Neural cell (in vitro differentiated cells): ENCODE measurements around the gene RAB27B. TPM values are rescaled to one million over a fixed set of nuclear protein-coding genes. Genes with fewer than 3 reads are reported as not detected.

ENCODE experiments used
- H2AFZ ChIP-seq: fragments of 200-600, 300-800 bp; sonication (generic), shearing (Covaris generic); 2 replicates; pipeline ENCODE4 v1.6.0; 2014; ENCODE audit warnings: low read depth, mild to moderate bottlenecking, antibody characterized with exemption, low read length, moderate library complexity
- H3F3A ChIP-seq: fragments of 200-600 bp; shearing (Covaris generic); 2 replicates; pipeline ENCODE4 v1.6.1; 2016; ENCODE audit warnings: mild to moderate bottlenecking, moderate library complexity, mixed read lengths, antibody characterized with exemption, low read length; ENCODE audit not compliant: insufficient read depth, poor library complexity, severe bottlenecking
- H3K27ac ChIP-seq: fragments of 200-600, 300-800 bp; sonication (generic), shearing (Covaris generic); 2 replicates; pipeline ENCODE4 v1.5.1; 2014; ENCODE audit warnings: mild to moderate bottlenecking, low read length, moderate library complexity
- H3K27me3 ChIP-seq: fragments of 300-800, 200-600 bp; sonication (generic), shearing (Covaris generic); 2 replicates; pipeline ENCODE4 v1.6.0; 2014; ENCODE audit warnings: mild to moderate bottlenecking, low read depth, low read length, moderate library complexity; ENCODE audit not compliant: insufficient read depth
- H3K36me3 ChIP-seq: fragments of 300-800, 200-600 bp; sonication (generic), shearing (Covaris generic); 2 replicates; pipeline ENCODE4 v1.5.1; 2014; ENCODE audit warnings: mild to moderate bottlenecking, antibody characterized with exemption, low read length, moderate library complexity; ENCODE audit not compliant: insufficient read depth
- H3K4me2 ChIP-seq: fragments of 300-800, 200-600 bp; sonication (generic), shearing (Covaris generic); 2 replicates; pipeline ENCODE4 v1.6.0; 2014; ENCODE audit warnings: mild to moderate bottlenecking, low read length
- H3K4me3 ChIP-seq: fragments of 300-800, 200-600 bp; sonication (generic), shearing (Covaris generic); 2 replicates; pipeline ENCODE4 v1.5.1; 2014; ENCODE audit warnings: mild to moderate bottlenecking, low read length, moderate library complexity
- H3K79me2 ChIP-seq: fragments of 200-600 bp; shearing (Covaris generic); replicated peaks from 2 replicates; pipeline ENCODE4 v1.6.0; 2014; ENCODE audit warnings: mild to moderate bottlenecking, low read length, moderate library complexity; ENCODE audit not compliant: insufficient read depth
- H3K9ac ChIP-seq: fragments of 300-800, 200-600 bp; sonication (generic), shearing (Covaris generic); 2 replicates; pipeline ENCODE4 v1.6.1; 2016; ENCODE audit warnings: mild to moderate bottlenecking, low read length, mixed read lengths
- H3K9me2 ChIP-seq: fragments of 200-600 bp; shearing (Covaris generic); 2 replicates; pipeline ENCODE4 v1.6.1; 2016; ENCODE audit warnings: mild to moderate bottlenecking, low read length, mixed read lengths; ENCODE audit not compliant: insufficient read depth
- H3K9me3 ChIP-seq: fragments of 200-600, 300-800 bp; sonication (generic), shearing (Covaris generic); 2 replicates; pipeline ENCODE4 v1.6.1; 2016; ENCODE audit warnings: mild to moderate bottlenecking, mixed run types, low read length, moderate library complexity, mixed read lengths
- H4K20me1 ChIP-seq: fragments of 200-600 bp; shearing (Covaris generic); 2 replicates; pipeline ENCODE4 v1.6.1; 2016; ENCODE audit warnings: mild to moderate bottlenecking, mixed run types; ENCODE audit not compliant: insufficient read depth
- EP300 ChIP-seq: fragments of 450-650 bp; conservative IDR thresholded peaks from 2 replicates; pipeline ENCODE4 v1.6.1; 2014; ENCODE audit warnings: antibody characterized with exemption, mild to moderate bottlenecking, moderate library complexity; ENCODE audit not compliant: poor library complexity, severe bottlenecking
- EZH2 ChIP-seq: fragments of 200-600, 300-800 bp; shearing (Covaris generic), sonication (generic); IDR thresholded peaks from 2 replicates; pipeline ENCODE4 v1.6.1; 2014; ENCODE audit warnings: antibody characterized with exemption, low read length, borderline replicate concordance, mild to moderate bottlenecking; ENCODE audit not compliant: insufficient read depth, poor library complexity, severe bottlenecking
- MXI1 ChIP-seq: fragments of 450-650 bp; conservative IDR thresholded peaks from 2 replicates; pipeline ENCODE4 v1.6.1; 2014; ENCODE audit warnings: antibody characterized with exemption, mild to moderate bottlenecking; ENCODE audit not compliant: poor library complexity, severe bottlenecking
- POLR2AphosphoS5 ChIP-seq: IDR thresholded peaks from 2 replicates; pipeline ENCODE4 v1.6.1; 2012
- SMC3 ChIP-seq: fragments of 450-650 bp; conservative IDR thresholded peaks from 2 replicates; pipeline ENCODE4 v1.6.1; 2014; ENCODE audit warnings: antibody characterized with exemption, mild to moderate bottlenecking, moderate library complexity; ENCODE audit not compliant: poor library complexity
- TAF1 ChIP-seq: IDR thresholded peaks from 2 replicates; pipeline ENCODE4 v1.6.1; 2012; ENCODE audit warnings: low read depth
- polyA plus RNA-seq: library from polyadenylated mRNA; depleted of rRNA; stranded (reverse); fragments of >200 nt; gene quantifications from 2 replicates; pipeline ENCODE4 v1.2.3, GENCODE V29; 2014
- TF ChIP-seq, protein P1 (sequence below): IDR thresholded peaks from 2 replicates; pipeline ENCODE4 v1.6.1; 2012; ENCODE audit warnings: borderline replicate concordance
- TF ChIP-seq, protein P2 (sequence below): fragments of 450-650 bp; IDR thresholded peaks from 2 replicates; pipeline ENCODE4 v1.5.1; 2014; ENCODE audit warnings: antibody characterized with exemption, mild to moderate bottlenecking, moderate library complexity; ENCODE audit not compliant: poor library complexity, severe bottlenecking

Gene RAB27B
- polyA plus RNA-seq, 1 donor from 2014 or later, result 37.3 TPM

- Histone ChIP-seq H3K27ac (no peak overlapping the region), H3K4me3 (no peak overlapping the region)
Measured at GRCh38 chr18:54918060-54918459, 89.8 kb downstream of the RAB27B start.

GRCh38 chr18:54919412-54919811, 91.1 kb downstream of the RAB27B start:
- Histone ChIP-seq H3K27me3 (no peaks in the 10 kb centered on the region), H3K4me3 (no peak overlapping the region), H3K36me3 (no peaks in the 10 kb centered on the region), H3K4me2 (no peak overlapping the region), H3F3A (no peaks in the 10 kb centered on the region), H3K9me2 (no peaks in the 10 kb centered on the region), H3K27ac (no peak overlapping the region), H4K20me1 (no peaks in the 10 kb centered on the region), H3K79me2 (no peaks in the 10 kb centered on the region), H3K9me3 (no peaks in the 10 kb centered on the region), H2AFZ (no peak overlapping the region), H3K9ac (no peak overlapping the region)
- TF ChIP-seq SMC3, result no peak
- no peak for TF ChIP-seq EZH2
- TF ChIP-seq, protein P1, sequence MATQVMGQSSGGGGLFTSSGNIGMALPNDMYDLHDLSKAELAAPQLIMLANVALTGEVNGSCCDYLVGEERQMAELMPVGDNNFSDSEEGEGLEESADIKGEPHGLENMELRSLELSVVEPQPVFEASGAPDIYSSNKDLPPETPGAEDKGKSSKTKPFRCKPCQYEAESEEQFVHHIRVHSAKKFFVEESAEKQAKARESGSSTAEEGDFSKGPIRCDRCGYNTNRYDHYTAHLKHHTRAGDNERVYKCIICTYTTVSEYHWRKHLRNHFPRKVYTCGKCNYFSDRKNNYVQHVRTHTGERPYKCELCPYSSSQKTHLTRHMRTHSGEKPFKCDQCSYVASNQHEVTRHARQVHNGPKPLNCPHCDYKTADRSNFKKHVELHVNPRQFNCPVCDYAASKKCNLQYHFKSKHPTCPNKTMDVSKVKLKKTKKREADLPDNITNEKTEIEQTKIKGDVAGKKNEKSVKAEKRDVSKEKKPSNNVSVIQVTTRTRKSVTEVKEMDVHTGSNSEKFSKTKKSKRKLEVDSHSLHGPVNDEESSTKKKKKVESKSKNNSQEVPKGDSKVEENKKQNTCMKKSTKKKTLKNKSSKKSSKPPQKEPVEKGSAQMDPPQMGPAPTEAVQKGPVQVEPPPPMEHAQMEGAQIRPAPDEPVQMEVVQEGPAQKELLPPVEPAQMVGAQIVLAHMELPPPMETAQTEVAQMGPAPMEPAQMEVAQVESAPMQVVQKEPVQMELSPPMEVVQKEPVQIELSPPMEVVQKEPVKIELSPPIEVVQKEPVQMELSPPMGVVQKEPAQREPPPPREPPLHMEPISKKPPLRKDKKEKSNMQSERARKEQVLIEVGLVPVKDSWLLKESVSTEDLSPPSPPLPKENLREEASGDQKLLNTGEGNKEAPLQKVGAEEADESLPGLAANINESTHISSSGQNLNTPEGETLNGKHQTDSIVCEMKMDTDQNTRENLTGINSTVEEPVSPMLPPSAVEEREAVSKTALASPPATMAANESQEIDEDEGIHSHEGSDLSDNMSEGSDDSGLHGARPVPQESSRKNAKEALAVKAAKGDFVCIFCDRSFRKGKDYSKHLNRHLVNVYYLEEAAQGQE, result no peak
- TF ChIP-seq, protein P2, sequence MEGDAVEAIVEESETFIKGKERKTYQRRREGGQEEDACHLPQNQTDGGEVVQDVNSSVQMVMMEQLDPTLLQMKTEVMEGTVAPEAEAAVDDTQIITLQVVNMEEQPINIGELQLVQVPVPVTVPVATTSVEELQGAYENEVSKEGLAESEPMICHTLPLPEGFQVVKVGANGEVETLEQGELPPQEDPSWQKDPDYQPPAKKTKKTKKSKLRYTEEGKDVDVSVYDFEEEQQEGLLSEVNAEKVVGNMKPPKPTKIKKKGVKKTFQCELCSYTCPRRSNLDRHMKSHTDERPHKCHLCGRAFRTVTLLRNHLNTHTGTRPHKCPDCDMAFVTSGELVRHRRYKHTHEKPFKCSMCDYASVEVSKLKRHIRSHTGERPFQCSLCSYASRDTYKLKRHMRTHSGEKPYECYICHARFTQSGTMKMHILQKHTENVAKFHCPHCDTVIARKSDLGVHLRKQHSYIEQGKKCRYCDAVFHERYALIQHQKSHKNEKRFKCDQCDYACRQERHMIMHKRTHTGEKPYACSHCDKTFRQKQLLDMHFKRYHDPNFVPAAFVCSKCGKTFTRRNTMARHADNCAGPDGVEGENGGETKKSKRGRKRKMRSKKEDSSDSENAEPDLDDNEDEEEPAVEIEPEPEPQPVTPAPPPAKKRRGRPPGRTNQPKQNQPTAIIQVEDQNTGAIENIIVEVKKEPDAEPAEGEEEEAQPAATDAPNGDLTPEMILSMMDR, result no peak
- TF ChIP-seq EP300, result no peak
- TF ChIP-seq POLR2AphosphoS5, result no peak
- no peak for TF ChIP-seq TAF1

More at GRCh38 chr18:54918060-54918459, 89.8 kb downstream of the RAB27B start:
- H3K27me3 ChIP-seq, result no peaks in the 10 kb centered on the region
- H3K9ac ChIP-seq, result no peak overlapping the region
- no peaks in the 10 kb centered on the region for H3K9me2 ChIP-seq
- H4K20me1 ChIP-seq, result no peaks in the 10 kb centered on the region
- no peak overlapping the region for H2AFZ ChIP-seq
- no peaks in the 10 kb centered on the region for H3K79me2 ChIP-seq
- H3K9me3 ChIP-seq, result no peaks in the 10 kb centered on the region
- no peak overlapping the region for H3K4me2 ChIP-seq
- no peak for TF ChIP-seq TAF1
- TF ChIP-seq, protein P1, result no peak
- TF ChIP-seq, protein P2, result no peak
- TF ChIP-seq MXI1, result no peak
- peaks cover 4% of the 10 kb centered on the region for H3F3A ChIP-seq
- H3K36me3 ChIP-seq, result no peaks in the 10 kb centered on the region
